ENCODE data around the gene FAM3A. TPM values are rescaled to one million over a fixed set of nuclear protein-coding genes. Genes with fewer than 3 reads are reported as not detected.

Gene FAM3A
- total and polyA plus RNA-seq, 8 donors = 27.1 to 45.3 (median 34.8) TPM

DNA sequence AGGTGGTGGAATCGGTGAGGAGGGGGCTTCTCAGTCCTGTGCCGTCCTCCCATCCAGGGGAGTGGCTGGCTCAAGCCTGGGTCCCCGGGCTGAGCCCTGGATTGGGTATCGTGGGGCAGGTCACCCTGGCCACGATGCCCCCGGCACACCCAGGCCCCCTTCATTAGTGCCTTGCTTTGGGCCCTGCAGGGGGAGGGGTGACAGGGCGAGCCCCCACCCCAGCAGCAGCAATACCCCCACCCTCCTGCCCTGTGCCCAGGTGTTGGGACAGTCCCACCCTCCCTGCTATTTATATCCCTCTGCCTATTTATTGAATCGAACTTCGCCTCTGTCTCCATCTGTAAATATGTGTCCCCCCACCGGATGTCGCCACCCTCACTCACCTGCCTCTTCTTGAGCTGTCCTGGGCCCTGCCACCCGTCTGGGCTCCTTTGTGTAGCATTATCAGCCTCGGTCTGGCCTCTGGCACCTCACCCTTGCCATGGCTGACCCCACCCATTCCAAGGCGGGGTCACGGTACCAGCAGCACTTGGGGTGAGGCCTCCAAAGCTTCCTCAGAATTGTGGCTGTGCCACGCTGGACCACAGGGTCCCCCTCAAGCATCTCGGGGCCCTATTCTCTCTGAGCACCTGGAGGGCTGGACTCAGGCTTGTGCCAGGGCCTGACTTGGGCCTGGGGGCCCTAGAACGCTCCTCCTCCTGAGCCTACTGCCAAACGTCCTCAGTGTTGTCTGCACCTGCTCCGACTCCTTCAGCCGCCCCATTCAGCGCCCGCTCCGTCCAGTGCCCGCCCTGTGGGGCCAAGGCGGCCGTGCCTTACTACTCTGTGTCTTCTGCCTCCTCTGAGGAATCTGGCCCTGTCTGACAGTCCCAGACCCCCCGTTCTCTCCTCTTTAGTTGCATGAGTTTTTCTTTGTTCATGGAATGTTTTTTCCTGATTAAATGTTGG lies 43.1 kb downstream of the FAM3A start:
- DNase-seq = no peak
- no peaks in the 10 kb centered on the region for H3K27me3 ChIP-seq
- H3K27ac ChIP-seq = no peak overlapping the region
- H3K4me3 ChIP-seq = no peak overlapping the region
- no peaks in the 10 kb centered on the region for H3K9me3 ChIP-seq
- ATAC-seq = no peak
- peaks cover 0 to 45% of the 10 kb centered on the region in 2 donors for H3K36me3 ChIP-seq
- TF ChIP-seq, protein P1, sequence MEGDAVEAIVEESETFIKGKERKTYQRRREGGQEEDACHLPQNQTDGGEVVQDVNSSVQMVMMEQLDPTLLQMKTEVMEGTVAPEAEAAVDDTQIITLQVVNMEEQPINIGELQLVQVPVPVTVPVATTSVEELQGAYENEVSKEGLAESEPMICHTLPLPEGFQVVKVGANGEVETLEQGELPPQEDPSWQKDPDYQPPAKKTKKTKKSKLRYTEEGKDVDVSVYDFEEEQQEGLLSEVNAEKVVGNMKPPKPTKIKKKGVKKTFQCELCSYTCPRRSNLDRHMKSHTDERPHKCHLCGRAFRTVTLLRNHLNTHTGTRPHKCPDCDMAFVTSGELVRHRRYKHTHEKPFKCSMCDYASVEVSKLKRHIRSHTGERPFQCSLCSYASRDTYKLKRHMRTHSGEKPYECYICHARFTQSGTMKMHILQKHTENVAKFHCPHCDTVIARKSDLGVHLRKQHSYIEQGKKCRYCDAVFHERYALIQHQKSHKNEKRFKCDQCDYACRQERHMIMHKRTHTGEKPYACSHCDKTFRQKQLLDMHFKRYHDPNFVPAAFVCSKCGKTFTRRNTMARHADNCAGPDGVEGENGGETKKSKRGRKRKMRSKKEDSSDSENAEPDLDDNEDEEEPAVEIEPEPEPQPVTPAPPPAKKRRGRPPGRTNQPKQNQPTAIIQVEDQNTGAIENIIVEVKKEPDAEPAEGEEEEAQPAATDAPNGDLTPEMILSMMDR (IDR thresholded peaks at IDR 0.05) = no peak
- intact Hi-C loops (cut with DNase I) = no loop called here
- peaks cover 0 to 2% of the 10 kb centered on the region in 2 donors for H3K4me1 ChIP-seq

DNA sequence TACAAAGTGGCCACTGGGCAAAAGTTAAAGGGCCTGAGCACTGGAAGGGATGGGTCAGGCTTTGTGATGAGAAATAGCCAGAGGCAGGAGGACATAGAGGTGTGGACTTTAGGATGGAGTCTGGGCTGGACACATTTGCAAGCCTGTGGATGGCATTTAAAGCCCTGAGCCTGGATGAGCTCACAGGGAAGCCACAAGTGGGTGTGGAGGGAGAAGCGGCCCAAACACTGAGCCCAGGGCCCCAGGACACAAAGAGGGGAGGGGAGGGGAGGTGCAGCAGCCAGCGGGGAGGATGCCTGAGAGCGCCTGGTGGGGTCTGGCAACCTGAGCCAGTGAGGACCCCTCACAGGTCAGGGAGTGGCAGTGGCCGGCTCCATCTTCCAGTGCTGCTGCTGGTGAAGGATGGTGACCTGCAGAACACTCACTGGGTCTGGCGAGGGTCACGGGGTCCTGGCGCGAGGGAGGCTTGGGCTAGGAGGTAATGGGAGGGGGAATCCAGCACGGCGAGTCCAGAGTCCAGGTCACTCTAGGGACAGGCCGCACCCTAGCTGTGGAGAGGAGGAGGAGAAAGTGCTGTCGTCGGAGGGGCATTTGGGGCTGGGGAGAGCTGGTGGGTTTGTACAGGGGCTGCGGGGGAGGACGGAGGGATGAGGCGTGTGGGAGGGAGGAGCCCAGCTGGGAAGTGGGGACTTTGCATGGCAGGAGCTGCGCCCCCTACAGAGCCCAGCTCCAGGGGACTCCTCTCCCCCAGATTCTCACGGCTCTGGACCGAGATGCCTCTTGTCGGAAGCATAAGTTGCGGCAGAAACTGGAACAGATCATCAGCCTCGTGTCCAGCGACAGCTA lies 44.0 kb downstream of the FAM3A start:
- TF ChIP-seq, protein P1 (IDR thresholded peaks at IDR 0.05) = no peak
- ATAC-seq (no peak), DNase-seq (no peak)
- no peaks in the 10 kb centered on the region for H3K9me3 ChIP-seq
- no peak overlapping the region for H3K4me3 ChIP-seq
- H3K36me3 ChIP-seq = peaks cover 0 to 52% of the 10 kb centered on the region in 2 donors
- H3K27me3 ChIP-seq = no peaks in the 10 kb centered on the region
- intact Hi-C loops (cut with DNase I) = no loop called here
- H3K27ac ChIP-seq = no peak overlapping the region
- no peaks in the 10 kb centered on the region for H3K4me1 ChIP-seq

DNA sequence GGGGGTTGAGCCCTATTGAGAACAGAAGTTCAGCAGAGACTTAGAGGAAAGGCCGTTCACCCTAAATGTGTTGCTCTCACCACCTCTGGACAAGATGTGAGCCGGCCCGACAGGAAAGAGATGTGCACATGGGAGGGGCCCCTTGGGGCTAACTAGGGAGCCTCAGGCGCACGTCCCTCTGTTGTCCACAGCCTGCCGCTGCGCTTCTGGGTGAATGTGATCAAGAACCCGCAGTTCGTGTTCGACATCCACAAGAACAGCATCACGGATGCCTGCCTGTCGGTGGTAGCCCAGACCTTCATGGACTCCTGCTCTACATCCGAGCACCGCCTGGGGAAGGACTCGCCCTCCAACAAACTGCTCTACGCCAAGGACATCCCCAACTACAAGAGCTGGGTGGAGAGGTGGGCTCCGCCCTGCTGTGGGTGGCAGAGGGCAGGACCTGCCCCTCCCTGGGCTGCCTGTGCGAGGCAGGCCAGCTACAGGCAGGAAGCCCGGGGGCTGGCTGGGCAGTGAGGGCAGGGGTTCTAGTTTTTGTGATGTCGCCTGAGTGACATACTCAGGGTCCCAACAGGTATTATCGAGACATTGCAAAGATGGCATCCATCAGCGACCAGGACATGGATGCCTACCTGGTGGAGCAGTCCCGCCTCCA lies 45.0 kb downstream of the FAM3A start:
- no peak overlapping the region for H3K4me3 ChIP-seq
- H3K36me3 ChIP-seq = peaks cover 0 to 63% of the 10 kb centered on the region in 2 donors
- no peaks in the 10 kb centered on the region for H3K27me3 ChIP-seq
- no peak for ATAC-seq
- H3K4me1 ChIP-seq = no peaks in the 10 kb centered on the region
- DNase-seq = no peak
- no peaks in the 10 kb centered on the region for H3K9me3 ChIP-seq
- TF ChIP-seq, protein P1 (IDR thresholded peaks at IDR 0.05) = no peak
- H3K27ac ChIP-seq = no peak overlapping the region
- intact Hi-C loops (cut with DNase I) = no loop called here

DNA sequence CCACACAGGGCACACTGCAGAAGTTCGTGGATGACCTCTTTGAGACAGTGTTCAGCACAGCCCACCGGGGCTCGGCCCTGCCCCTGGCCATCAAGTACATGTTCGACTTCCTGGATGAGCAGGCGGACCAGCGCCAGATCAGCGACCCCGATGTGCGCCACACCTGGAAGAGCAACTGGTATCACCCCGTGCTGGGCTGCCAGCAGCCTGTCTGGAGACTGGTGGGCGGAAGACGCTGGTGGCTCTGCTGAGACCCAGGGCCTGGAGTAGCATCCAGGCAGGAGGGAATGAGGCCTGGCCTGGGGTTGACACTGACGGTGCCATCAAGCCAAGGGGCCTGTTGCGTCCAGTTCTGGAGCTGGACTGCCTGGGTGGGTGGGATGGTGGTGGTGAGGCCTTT lies 45.6 kb downstream of the FAM3A start:
- ATAC-seq = no peak
- Histone ChIP-seq H3K27me3 (no peaks in the 10 kb centered on the region), H3K4me3 (no peak overlapping the region), H3K9me3 (no peaks in the 10 kb centered on the region), H3K27ac (no peak overlapping the region), H3K36me3 (peaks cover 0 to 69% of the 10 kb centered on the region in 2 donors), H3K4me1 (no peaks in the 10 kb centered on the region)
- TF ChIP-seq, protein P1 (IDR thresholded peaks at IDR 0.05) = no peak
- DNase-seq = peak in 1 of 4 donors; percentile 10
- intact Hi-C loops (cut with DNase I) = no loop called here
